A549 (cell line): ENCODE measurements around the gene TSPAN15. TPM values are rescaled to one million over a fixed set of nuclear protein-coding genes. Genes with fewer than 3 reads are reported as not detected.

Experiments
- ATAC-seq, 2 experiments: fragments of 200-7000 bp in 1 of 2; fragments of >200 bp in 1 of 2; cut with Nextera tagmentation in 1 of 2; cut with Tn5 transposase in 1 of 2; 3 replicates each; pipeline versions ENCODE4 v1.8.0 to v1.9.1; 2018 to 2020; ENCODE audit warnings: mild to moderate bottlenecking in 1 of 2, moderate library complexity in 1 of 2
- CTCF ChIA-PET: fragments of 300-600 bp; sonication (Branson Sonifier 250); formaldehyde crosslinking; extraction: SDS; loops from one replicate; lab custom pipeline; 2021; ENCODE audit warnings: antibody characterized with exemption, inconsistent platforms; lab: Yijun Ruan, JAX
- POLR2A ChIA-PET: fragments of 350-600 bp; formaldehyde crosslinking; extraction: SDS; loops from one replicate; lab custom pipeline; 2021; ENCODE audit warnings: antibody characterized with exemption, inconsistent platforms; lab: Yijun Ruan, JAX
- DNase-seq, 2 experiments: peaks; one replicate each; pipeline versions ENCODE4 v3.0.0 to v3.0.0-alpha.2; 2011 to 2016; ENCODE audit warnings: low read depth in 1 of 2, low spot score in 1 of 2
- FAIRE-seq: peaks from 2 replicates; lab custom pipeline; 2011; peaks lifted over from hg19 to GRCh38; lab: Jason Lieb, UNC
- H3K27ac ChIP-seq, 2 experiments: fragments of >200 bp; sonication (Bioruptor Twin); formaldehyde crosslinking; 3 replicates each; pipeline ENCODE4 v1.5.1; 2016 to 2017
- H3K4me1 ChIP-seq: fragments of >200 bp; sonication (Bioruptor Twin); formaldehyde crosslinking; 3 replicates; pipeline ENCODE4 v1.6.1; 2016
- H3K4me2 ChIP-seq: fragments of >200 bp; sonication (Bioruptor Twin); formaldehyde crosslinking; 3 replicates; pipeline ENCODE4 v1.6.1; 2016
- H3K4me3 ChIP-seq: fragments of >200 bp; sonication (Bioruptor Twin); formaldehyde crosslinking; 3 replicates; pipeline ENCODE4 v1.5.1; 2016
- H3K9me3 ChIP-seq: fragments of >200 bp; sonication (Bioruptor Twin); formaldehyde crosslinking; 3 replicates; pipeline ENCODE4 v1.6.1; 2016
- CEBPB ChIP-seq, 2 experiments: fragments of >200 bp in 1 of 2; sonication (Bioruptor Twin) in 1 of 2; formaldehyde crosslinking in 1 of 2; IDR thresholded peaks; 2 replicates each; pipeline ENCODE4 v1.6.1; 2012 to 2016
- EHMT2 ChIP-seq: fragments of 200-600 bp; sonication (generic); IDR thresholded peaks from 2 replicates; pipeline ENCODE4 v1.6.1; 2016; ENCODE audit warnings: antibody characterized with exemption, low read depth, mild to moderate bottlenecking, moderate library complexity
- EP300 ChIP-seq, 2 experiments: fragments of >200 bp; sonication (Bioruptor Twin); formaldehyde crosslinking; IDR thresholded peaks; 2 replicates in 1 of 2; 3 replicates in 1 of 2; pipeline ENCODE4 v1.6.1; 2016 to 2017
- FOSB ChIP-seq: fragments of 250-450 bp; sonication (Bioruptor Pico); IDR thresholded peaks from 2 replicates; pipeline ENCODE4 v1.5.0; 2020; ENCODE audit warnings: mild to moderate bottlenecking, moderate library complexity
- FOSL2 ChIP-seq, 2 experiments: fragments of 450-650 bp in 1 of 2; fragments of >200 bp in 1 of 2; sonication (Bioruptor Twin) in 1 of 2; formaldehyde crosslinking; IDR thresholded peaks; 2 replicates each; pipeline versions ENCODE4 v1.5.0 to v1.6.1; 2016 to 2020; ENCODE audit warnings: mild to moderate bottlenecking in 1 of 2, moderate library complexity in 1 of 2
- FOXS1 ChIP-seq: fragments of 250-450 bp; sonication (Bioruptor Pico); IDR thresholded peaks from 2 replicates; pipeline ENCODE4 v1.5.0; 2020; ENCODE audit warnings: mild to moderate bottlenecking, moderate library complexity
- GATA3 ChIP-seq: IDR thresholded peaks from 2 replicates; pipeline ENCODE4 v1.6.1; 2012; ENCODE audit warnings: borderline replicate concordance
- HDAC2 ChIP-seq: fragments of 200-600 bp; sonication (generic); IDR thresholded peaks from 2 replicates; pipeline ENCODE4 v1.6.1; 2016
- JUN ChIP-seq, 2 experiments: fragments of >200 bp; sonication (Bioruptor Twin); formaldehyde crosslinking; IDR thresholded peaks; 2 replicates in 1 of 2; 3 replicates in 1 of 2; pipeline ENCODE4 v1.6.1; 2016 to 2017
- JUNB ChIP-seq: fragments of >200 bp; sonication (Bioruptor Twin); formaldehyde crosslinking; IDR thresholded peaks from 2 replicates; pipeline ENCODE4 v1.6.1; 2016
- MAX ChIP-seq: IDR thresholded peaks from 2 replicates; pipeline ENCODE4 v1.6.1; 2012
- MYC ChIP-seq: IDR thresholded peaks from 2 replicates; pipeline ENCODE4 v1.6.1; 2012; ENCODE audit warnings: mild to moderate bottlenecking, inconsistent platforms, low read length, improper control_type of control experiment, borderline replicate concordance
- NPAS2 ChIP-seq: fragments of 250-450 bp; sonication (Bioruptor Pico); IDR thresholded peaks from 2 replicates; pipeline ENCODE4 v1.8.0; 2022; ENCODE audit warnings: mild to moderate bottlenecking, moderate library complexity, borderline replicate concordance
- NR3C1 ChIP-seq: fragments of >200 bp; sonication (Bioruptor Twin); formaldehyde crosslinking; IDR thresholded peaks from 3 replicates; pipeline ENCODE4 v1.6.1; 2017
- POLR2AphosphoS2 ChIP-seq: conservative IDR thresholded peaks from 2 replicates; pipeline ENCODE4 v1.6.1; 2012; ENCODE audit warnings: low read length, improper control_type of control experiment, inconsistent platforms
- TP53 ChIP-seq: fragments of 250-450 bp; sonication (Bioruptor Pico); IDR thresholded peaks from 2 replicates; pipeline ENCODE4 v1.5.0; 2021; ENCODE audit warnings: mild to moderate bottlenecking, moderate library complexity
- ZC3H11A ChIP-seq: fragments of 450-650 bp; IDR thresholded peaks from 2 replicates; pipeline ENCODE4 v1.6.1; 2014; ENCODE audit warnings: antibody characterized with exemption, mild to moderate bottlenecking
- ZFP36 ChIP-seq: fragments of 450-650 bp; IDR thresholded peaks from 2 replicates; pipeline ENCODE4 v1.6.1; 2014; ENCODE audit warnings: borderline replicate concordance; ENCODE audit not compliant: partially characterized antibody
- WGBS: methylation state at CpG from one replicate; pipeline ENCODE4 v1.1.6; 2017; ENCODE audit errors: missing lambda C conversion rate; 5-methylcytosine and 5-hydroxymethylcytosine counted together
- polyA plus RNA-seq, 4 experiments: library from polyadenylated mRNA; depleted of rRNA in 3 of 4; stranded (reverse); fragments of >200 nt; fragmentation: RNase III in 1 of 4; extraction: RNeasy Plus Mini Kit Qiagen cat#74134 plus additional on column Dnase treatment in 1 of 4; gene quantifications; 2 replicates in 3 of 4; 3 replicates in 1 of 4; pipeline ENCODE4 v1.2.3, GENCODE V29; 2011 to 2017
- TF ChIP-seq, protein P1 (sequence below): fragments of 150-350 bp; IDR thresholded peaks from 2 replicates; pipeline ENCODE4 v1.6.1; 2014; ENCODE audit warnings: low read depth, mild to moderate bottlenecking, low read length

The TSPAN15 gene
- polyA plus RNA-seq, 2 of the 4 experiments (the other 2 are of a cell fraction): 49.3 to 89.6 TPM

DNA sequence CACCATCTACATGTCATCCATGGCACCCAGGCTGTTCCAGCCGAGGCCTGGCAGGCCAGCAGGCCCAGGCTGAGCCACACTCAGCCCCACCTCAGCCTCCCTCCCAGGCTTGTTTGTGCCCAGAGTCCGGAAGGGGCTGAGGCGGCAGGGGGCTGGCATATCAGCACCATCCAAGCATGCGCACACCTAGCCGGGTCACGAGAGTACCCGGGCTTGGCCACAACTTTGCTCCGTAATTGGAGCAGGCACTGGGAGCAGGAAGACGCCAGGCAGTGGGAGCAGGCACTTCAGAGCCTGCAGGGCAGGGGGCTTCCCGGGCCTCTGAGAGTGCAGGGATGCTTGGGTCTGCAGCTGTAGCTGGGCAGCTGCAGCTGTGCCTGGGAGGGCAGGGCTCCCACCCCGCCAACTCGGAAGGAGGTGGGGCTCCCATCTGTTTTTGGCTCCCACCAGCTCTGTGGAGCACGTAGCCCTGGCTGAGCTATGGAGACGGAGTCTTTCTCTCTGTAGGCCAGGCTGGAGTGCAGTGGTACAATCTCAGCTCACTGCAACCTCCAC lies 15.2 kb upstream of the TSPAN15 start:
- no peaks in the 10 kb centered on the region for H3K9me3 ChIP-seq
- no peak for DNase-seq
- no peak overlapping the region for H3K4me2 ChIP-seq
- TF ChIP-seq EP300 (IDR thresholded peaks at IDR 0.05) (no peak), JUNB (no peak), EHMT2 (no peak), FOSL2 (IDR thresholded peaks at IDR 0.05) (no peak), FOSL2 (CRISPR knock-in tag; IDR thresholded peaks at IDR 0.05) (no peak), POLR2AphosphoS2 (no peak), MYC (no peak)
- TF ChIP-seq, all 56 proteins: peak for 0
- Histone ChIP-seq H3K4me1 (peaks cover 38% of the 10 kb centered on the region), H3K4me3 (no peak overlapping the region), H3K27ac (peak overlapping the region in 1 of 2 experiments; percentile 92; a peak in 2 of 6 replicates)
- CTCF ChIA-PET: interaction anchor here (0.9 to 3.9 kb wide), 3 partner anchors 10 to 23 kb away, joined by 5 to 22 read pairs (median 7); no protein-coding TSS in a partner anchor
- POLR2A ChIA-PET: no interaction called here
- no peak for ATAC-seq
- WGBS: 92% methylated on average over 10 of the region's 14 CpGs
- no peak for FAIRE-seq

DNA sequence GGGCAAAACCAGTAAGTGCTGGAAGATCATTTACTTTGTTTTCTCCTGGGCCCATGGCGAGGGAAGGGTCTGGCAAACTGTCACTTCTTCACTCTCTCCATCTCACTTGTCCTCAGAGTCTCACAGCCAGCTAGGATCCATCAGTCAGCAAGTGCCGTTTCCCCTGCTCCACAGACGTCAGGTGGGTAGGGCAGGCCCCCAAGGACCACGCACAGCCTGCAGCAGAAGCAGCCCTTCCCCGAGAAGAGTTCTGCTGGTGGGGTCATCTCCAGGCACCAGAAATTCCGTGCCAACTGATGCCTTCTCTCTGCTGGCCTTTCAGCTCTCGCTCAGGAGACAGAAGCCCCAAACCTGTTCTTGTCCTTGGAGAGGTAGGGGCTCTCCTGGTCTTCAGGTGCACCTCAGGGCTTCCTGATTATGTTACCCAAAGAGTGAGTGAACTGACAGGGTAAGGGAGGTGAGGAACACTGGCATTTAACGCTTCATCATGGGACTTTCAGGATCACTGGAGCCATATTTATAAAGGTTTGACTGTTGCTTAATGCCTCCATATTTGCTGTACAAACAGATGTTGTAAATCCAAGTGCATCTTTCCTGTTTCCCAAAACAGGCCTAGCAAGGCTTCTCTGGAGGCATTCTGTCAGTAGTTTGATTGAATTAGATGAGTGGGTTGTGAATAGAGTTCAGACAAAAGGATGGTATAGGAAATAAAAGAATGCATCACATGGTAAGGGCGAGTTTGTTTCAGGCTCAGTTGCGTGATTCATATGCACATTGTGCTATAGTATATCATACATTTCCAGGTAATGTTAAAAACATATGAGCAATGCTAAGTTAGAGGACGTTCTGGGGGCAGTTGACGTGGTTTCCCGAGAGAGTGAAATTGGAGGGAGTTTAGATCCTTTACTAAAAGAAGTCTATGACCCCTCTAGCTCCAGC lies 13.7 kb upstream of the TSPAN15 start:
- TF ChIP-seq, protein P1, sequence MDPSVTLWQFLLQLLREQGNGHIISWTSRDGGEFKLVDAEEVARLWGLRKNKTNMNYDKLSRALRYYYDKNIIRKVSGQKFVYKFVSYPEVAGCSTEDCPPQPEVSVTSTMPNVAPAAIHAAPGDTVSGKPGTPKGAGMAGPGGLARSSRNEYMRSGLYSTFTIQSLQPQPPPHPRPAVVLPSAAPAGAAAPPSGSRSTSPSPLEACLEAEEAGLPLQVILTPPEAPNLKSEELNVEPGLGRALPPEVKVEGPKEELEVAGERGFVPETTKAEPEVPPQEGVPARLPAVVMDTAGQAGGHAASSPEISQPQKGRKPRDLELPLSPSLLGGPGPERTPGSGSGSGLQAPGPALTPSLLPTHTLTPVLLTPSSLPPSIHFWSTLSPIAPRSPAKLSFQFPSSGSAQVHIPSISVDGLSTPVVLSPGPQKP: no peak
- TF ChIP-seq ZC3H11A: no peak
- 0 out of 4 replicates have a peak, but pooled peaks of 1 of the 2 experiments have one; percentile 24 for TF ChIP-seq CEBPB (IDR thresholded peaks at IDR 0.05)
- no peak for TF ChIP-seq NR3C1
- no peak for TF ChIP-seq GATA3
- no peak for TF ChIP-seq FOSL2 (IDR thresholded peaks at IDR 0.05)
- no peak for TF ChIP-seq FOSL2 (CRISPR knock-in tag; IDR thresholded peaks at IDR 0.05)
- TF ChIP-seq FOXS1 (CRISPR knock-in tag): no peak
- ChIA-PET CTCF (interaction anchor here (1.0 to 3.9 kb wide), 6 partner anchors 10 to 70 kb away, joined by 5 to 22 read pairs (median 6); no protein-coding TSS in a partner anchor), POLR2A (interaction anchor here (2.1 to 2.5 kb wide), 2 partner anchors 9 to 13 kb away, joined by 9 to 13 read pairs; partner anchors contain the start of gene TSPAN15)
- WGBS: 85% methylated on average over 12 of the region's 13 CpGs
- DNase-seq: no peak
- H3K27ac ChIP-seq: peak overlapping the region; percentile 87 to 92
- no peak for FAIRE-seq
- ATAC-seq: no peak
- no peak overlapping the region for H3K4me3 ChIP-seq
- peak overlapping the region; percentile 74 for H3K4me2 ChIP-seq
- H3K9me3 ChIP-seq: no peaks in the 10 kb centered on the region
- peaks cover 38% of the 10 kb centered on the region for H3K4me1 ChIP-seq

DNA sequence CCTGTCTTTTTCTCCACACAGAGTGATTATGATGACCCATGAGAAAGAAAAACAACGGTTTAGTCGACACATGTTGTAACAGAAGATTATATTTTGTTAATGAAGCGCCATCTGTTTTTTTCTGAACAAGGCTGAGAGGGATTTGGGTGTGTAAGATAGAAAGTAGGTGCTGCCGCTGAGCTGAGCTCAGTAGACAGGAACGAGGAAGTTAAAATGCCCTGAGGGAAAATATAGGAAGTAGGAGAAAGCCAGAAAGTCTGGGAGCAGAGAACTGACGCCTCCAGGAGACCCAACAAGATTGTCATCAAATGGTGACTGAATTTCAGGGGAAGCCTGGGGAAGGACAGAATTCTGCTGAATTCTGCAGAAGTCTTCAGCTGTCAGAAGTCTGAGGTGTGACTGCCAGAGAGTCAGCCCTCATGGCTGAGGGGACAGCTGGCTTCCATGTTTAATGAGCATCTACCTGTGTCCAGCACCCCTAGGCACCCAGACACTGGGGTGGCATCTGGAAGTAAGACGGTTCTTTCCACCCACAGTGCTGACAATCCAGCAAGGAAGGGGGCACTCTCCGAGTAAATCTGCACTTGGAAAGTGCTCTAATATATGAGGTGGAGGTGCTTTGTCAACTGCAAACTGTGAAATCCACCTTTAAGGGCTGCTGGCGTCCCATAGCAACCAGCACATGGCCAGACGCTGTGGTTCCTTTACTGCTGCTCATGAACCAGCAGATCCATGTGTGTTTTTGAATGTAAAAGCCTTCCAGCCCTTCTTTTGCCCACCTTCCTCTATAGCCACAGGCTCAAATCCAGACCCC lies 12.5 kb upstream of the TSPAN15 start:
- no peak for TF ChIP-seq MYC
- TF ChIP-seq NPAS2 (CRISPR knock-in tag): peak; percentile 24; the same call in 1 of the 2 replicates
- no peak for TF ChIP-seq ZFP36
- no peak for TF ChIP-seq TP53
- TF ChIP-seq FOSL2 (IDR thresholded peaks at IDR 0.05): no peak
- TF ChIP-seq FOSL2 (CRISPR knock-in tag; IDR thresholded peaks at IDR 0.05): peak; percentile 56
- TF ChIP-seq JUN (IDR thresholded peaks at IDR 0.05): peak in 1 of 2 experiments; percentile 32; a peak in 1 of 5 replicates
- 0 out of 2 replicates have a peak, but pooled peaks have one; percentile 16 for TF ChIP-seq FOSB
- TF ChIP-seq, protein P1: no peak
- TF ChIP-seq MAX: no peak; the same call in none of the 2 replicates
- no peak for TF ChIP-seq HDAC2
- FAIRE-seq (peak; percentile 73), ATAC-seq (peak; percentile 86 to 88), DNase-seq (peak; percentile 77 to 84)
- POLR2A ChIA-PET: interaction anchor here (2.1 to 2.5 kb wide), 2 partner anchors 8 to 12 kb away, joined by 9 to 13 read pairs; partner anchors contain the start of gene TSPAN15
- Histone ChIP-seq H3K4me2 (peak overlapping the region; percentile 74), H3K4me1 (peaks cover 38% of the 10 kb centered on the region), H3K27ac (peak overlapping the region; percentile 87 to 92), H3K4me3 (0 out of 3 replicates have a peak overlapping the region, but pooled peaks have one; percentile 6), H3K9me3 (no peaks in the 10 kb centered on the region)
- WGBS: 1% methylated on average over 10 of the region's 10 CpGs
- CTCF ChIA-PET: interaction anchor here (1.1 to 2.8 kb wide), 7 partner anchors 11 to 193 kb away, joined by 3 to 20 read pairs (median 5); partner anchors contain the start of gene TSPAN15
